ENCODE data around the gene SNCB. TPM values are rescaled to one million over a fixed set of nuclear protein-coding genes. Genes with fewer than 3 reads are reported as not detected.

The SNCB gene
- total and polyA plus RNA-seq, 11 donors = 0.23 TPM; not detected in 10

- DNase-seq (no peak), ATAC-seq (no peak)
- peaks cover 0 to 4% (median 0%) of the 10 kb centered on the region in 12 donors for H3K4me1 ChIP-seq
- no peaks in the 10 kb centered on the region for H3K36me3 ChIP-seq
- TF ChIP-seq POLR2A (IDR thresholded peaks at IDR 0.05) (no peak), CTCF (IDR thresholded peaks at IDR 0.05) (no peak)
- no peak overlapping the region for H3K4me3 ChIP-seq
- H3K27me3 ChIP-seq = no peaks in the 10 kb centered on the region
- H3K9me3 ChIP-seq = no peaks in the 10 kb centered on the region
- intact Hi-C loops (cut with DNase I) = loop anchor here in 5 of 10 donors (5.0 to 10.0 kb wide), 2 partner anchors 65 to 67 kb away; partner anchors contain the start of gene TSPAN17 (in 3 of the 5)
- WGBS, 4 donors = 87 to 88% (median 87%) methylated on average over 22 to 36 of the region's 36 CpGs
- no peak overlapping the region for H3K27ac ChIP-seq
These were observed 52.8 kb downstream of the SNCB start for GRCh38 chr5:176577312-176578176.

GRCh38 chr5:176575488-176576422 lies 54.6 kb downstream of the SNCB start:
- no peaks in the 10 kb centered on the region for H3K9me3 ChIP-seq
- H3K4me3 ChIP-seq = no peak overlapping the region
- H3K36me3 ChIP-seq = no peaks in the 10 kb centered on the region
- peak in 1 of 5 donors; percentile 14 for DNase-seq
- ATAC-seq = no peak
- WGBS, 4 donors = 86 to 88% (median 86%) methylated on average over 25 to 37 of the region's 37 CpGs
- H3K27ac ChIP-seq = no peak overlapping the region
- intact Hi-C loops (cut with DNase I) = loop anchor here in 7 of 10 donors (2.0 to 10.0 kb wide), 4 partner anchors 67 to 71 kb away; partner anchors contain the start of gene TSPAN17 (in 4 of the 7)
- TF ChIP-seq CTCF (IDR thresholded peaks at IDR 0.05) (no peak), POLR2A (IDR thresholded peaks at IDR 0.05) (no peak)
- peaks cover 0 to 4% (median 0%) of the 10 kb centered on the region in 12 donors for H3K4me1 ChIP-seq
- H3K27me3 ChIP-seq = peaks cover 0 to 12% (median 0%) of the 10 kb centered on the region in 9 donors

- no peaks in the 10 kb centered on the region for H3K36me3 ChIP-seq
- H3K9me3 ChIP-seq = no peaks in the 10 kb centered on the region
- no peak overlapping the region for H3K4me3 ChIP-seq
- intact Hi-C loops (cut with DNase I) = loop anchor here in 7 of 10 donors (2.0 to 10.0 kb wide), 4 partner anchors 67 to 72 kb away; partner anchors contain the start of gene TSPAN17 (in 4 of the 7)
- WGBS, 4 donors = 86 to 100% (median 91%) methylated on average over 2 to 14 of the region's 14 CpGs
- no peak for TF ChIP-seq POLR2A (IDR thresholded peaks at IDR 0.05)
- no peak for TF ChIP-seq CTCF (IDR thresholded peaks at IDR 0.05)
- peaks cover 0 to 12% (median 0%) of the 10 kb centered on the region in 9 donors for H3K27me3 ChIP-seq
- H3K4me1 ChIP-seq = peaks cover 0 to 4% (median 0%) of the 10 kb centered on the region in 12 donors
- no peak for DNase-seq
- ATAC-seq = no peak
- H3K27ac ChIP-seq = no peak overlapping the region
These were observed 55.3 kb downstream of the SNCB start for GRCh38 chr5:176575066-176575465.
